Gastroesophageal sphincter (tissue), 4 donors: ENCODE measurements around the gene DPH6. TPM values are rescaled to one million over a fixed set of nuclear protein-coding genes. Genes with fewer than 3 reads are reported as not detected.

ENCODE experiments used
- ATAC-seq: fragments of 150-250 bp; one replicate; pipeline ENCODE4 v1.9.1; 2016; ENCODE audit warnings: mild to moderate bottlenecking, moderate library complexity
- H3K27ac ChIP-seq, 4 donors: fragments of 200-600 bp; sonication (generic) in 3 of 4; 1 replicate in 3 of 4; 2 replicates in 1 of 4; pipeline ENCODE4 v1.5.1; 2016 to 2019
- H3K27me3 ChIP-seq: fragments of 200-600 bp; sonication (generic); one replicate; pipeline ENCODE4 v1.5.1; 2019
- H3K36me3 ChIP-seq, 2 donors: fragments of 200-600 bp; sonication (generic); one replicate each; pipeline ENCODE4 v1.5.1; 2019; ENCODE audit warnings: control low read depth in 1 of 2
- H3K4me1 ChIP-seq, 3 donors: fragments of 200-600 bp; sonication (generic); 1 replicate in 2 of 3; 2 replicates in 1 of 3; pipeline ENCODE4 v1.5.1; 2016 to 2019; ENCODE audit warnings: control low read depth in 2 of 3
- H3K4me3 ChIP-seq, 2 donors: fragments of 200-600 bp; sonication (generic); one replicate each; pipeline ENCODE4 v1.5.1; 2019; ENCODE audit warnings: mild to moderate bottlenecking in 1 of 2, moderate library complexity in 1 of 2
- H3K9me3 ChIP-seq, 3 donors: fragments of 200-600 bp; sonication (generic); one replicate each; pipeline ENCODE4 v1.5.1; 2017 to 2019; ENCODE audit warnings: control low read depth in 2 of 3
- EP300 ChIP-seq: sonication (generic); formaldehyde crosslinking; IDR thresholded peaks from one replicate; pipeline ENCODE4 v1.6.1; 2017; ENCODE audit warnings: antibody characterized with exemption, mild to moderate bottlenecking
- POLR2A ChIP-seq, 2 donors: fragments of 450-650 bp; IDR thresholded peaks; one replicate each; pipeline ENCODE4 v1.6.1; 2017; ENCODE audit warnings: antibody characterized with exemption in 2 of 2, mild to moderate bottlenecking in 2 of 2, moderate library complexity in 1 of 2
- POLR2AphosphoS5 ChIP-seq: sonication (generic); formaldehyde crosslinking; IDR thresholded peaks from one replicate; pipeline ENCODE4 v1.6.1; 2017; ENCODE audit warnings: antibody characterized with exemption
- WGBS, 2 donors: methylation state at CpG; one replicate each; pipeline ENCODE4 v1.1.5; 2018; ENCODE audit warnings: low coverage in 1 of 2; 5-methylcytosine and 5-hydroxymethylcytosine counted together
- total RNA-seq, 4 donors: library from RNA; depleted of rRNA; stranded (reverse); fragments of >200 nt; gene quantifications; one replicate each; pipeline ENCODE4 v1.1.0, GENCODE V29; 2016
- TF ChIP-seq, protein P1 (sequence below), 4 experiments: fragments of 200-600 bp in 2 of 4; fragments of 450-650 bp in 2 of 4; sonication (generic) in 1 of 4; IDR thresholded peaks; one replicate each; pipeline ENCODE4 v1.5.1; 2017 to 2019; ENCODE audit warnings: antibody characterized with exemption in 4 of 4, mild to moderate bottlenecking in 2 of 4, moderate library complexity in 2 of 4

DPH6 gene
- total RNA-seq, 4 donors from 2014 or later = 5.4 to 46.2 (median 17.7) TPM

DNA sequence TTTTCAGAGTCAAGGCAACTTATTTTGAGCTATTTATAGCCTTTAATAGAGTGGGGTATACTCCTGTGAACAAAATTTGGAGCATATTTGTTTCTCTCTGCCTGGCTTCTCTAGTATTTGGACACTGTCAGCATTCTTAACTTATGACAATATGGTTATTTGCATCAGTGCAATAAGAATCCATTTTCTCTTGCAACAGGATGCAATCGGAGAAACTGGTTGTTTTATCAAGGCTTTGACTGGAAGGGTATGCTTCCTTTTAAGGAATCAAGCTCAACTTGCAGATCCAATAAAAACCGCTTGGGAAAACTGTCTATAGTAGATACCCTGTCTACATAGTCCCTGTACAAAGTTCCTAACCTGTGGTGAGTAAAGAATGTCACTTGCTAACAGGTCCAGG is 106.7 kb downstream of the DPH6 start:
- TF ChIP-seq, protein P1, sequence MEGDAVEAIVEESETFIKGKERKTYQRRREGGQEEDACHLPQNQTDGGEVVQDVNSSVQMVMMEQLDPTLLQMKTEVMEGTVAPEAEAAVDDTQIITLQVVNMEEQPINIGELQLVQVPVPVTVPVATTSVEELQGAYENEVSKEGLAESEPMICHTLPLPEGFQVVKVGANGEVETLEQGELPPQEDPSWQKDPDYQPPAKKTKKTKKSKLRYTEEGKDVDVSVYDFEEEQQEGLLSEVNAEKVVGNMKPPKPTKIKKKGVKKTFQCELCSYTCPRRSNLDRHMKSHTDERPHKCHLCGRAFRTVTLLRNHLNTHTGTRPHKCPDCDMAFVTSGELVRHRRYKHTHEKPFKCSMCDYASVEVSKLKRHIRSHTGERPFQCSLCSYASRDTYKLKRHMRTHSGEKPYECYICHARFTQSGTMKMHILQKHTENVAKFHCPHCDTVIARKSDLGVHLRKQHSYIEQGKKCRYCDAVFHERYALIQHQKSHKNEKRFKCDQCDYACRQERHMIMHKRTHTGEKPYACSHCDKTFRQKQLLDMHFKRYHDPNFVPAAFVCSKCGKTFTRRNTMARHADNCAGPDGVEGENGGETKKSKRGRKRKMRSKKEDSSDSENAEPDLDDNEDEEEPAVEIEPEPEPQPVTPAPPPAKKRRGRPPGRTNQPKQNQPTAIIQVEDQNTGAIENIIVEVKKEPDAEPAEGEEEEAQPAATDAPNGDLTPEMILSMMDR (IDR thresholded peaks at IDR 0.05) = no peak
- no peak for TF ChIP-seq POLR2A (IDR thresholded peaks at IDR 0.05)
- no peak for TF ChIP-seq POLR2AphosphoS5
- TF ChIP-seq EP300 = no peak
- H3K9me3 ChIP-seq = peaks cover 0 to 4% (median 0%) of the 10 kb centered on the region in 3 donors
- 67 to 87% methylated on average over 2 of the region's 2 CpGs for WGBS, 2 donors
- peaks cover 0 to 8% of the 10 kb centered on the region in 2 donors for H3K36me3 ChIP-seq
- H3K4me1 ChIP-seq = no peaks in the 10 kb centered on the region
- no peak overlapping the region for H3K4me3 ChIP-seq
- ATAC-seq = no peak
- no peaks in the 10 kb centered on the region for H3K27me3 ChIP-seq
- no peak overlapping the region for H3K27ac ChIP-seq

DNA sequence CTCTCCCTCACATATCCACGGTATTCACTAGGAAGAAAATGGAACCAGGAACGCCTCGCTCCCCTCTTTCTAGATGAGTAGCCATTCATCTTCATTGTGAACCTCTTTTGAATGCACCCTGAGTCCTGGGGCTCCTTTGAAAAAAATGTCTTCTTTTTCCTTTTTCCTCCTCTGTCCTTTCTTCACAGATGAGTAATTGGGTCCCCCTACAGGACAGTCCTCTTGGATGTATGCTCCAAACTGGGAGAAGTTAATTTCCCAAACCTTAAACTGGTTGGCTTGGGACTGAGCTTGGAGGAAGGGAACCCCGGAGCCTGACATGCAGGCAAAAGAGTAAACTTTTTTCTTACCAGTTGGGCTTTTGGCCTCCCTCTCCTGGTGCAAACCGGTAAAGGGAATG is 108.8 kb downstream of the DPH6 start:
- peaks cover 0 to 4% (median 0%) of the 10 kb centered on the region in 3 donors for H3K9me3 ChIP-seq
- no peak overlapping the region for H3K4me3 ChIP-seq
- no peak overlapping the region for H3K27ac ChIP-seq
- WGBS, 2 donors = 88 to 90% methylated on average over 4 of the region's 5 CpGs
- no peaks in the 10 kb centered on the region for H3K27me3 ChIP-seq
- TF ChIP-seq POLR2AphosphoS5 (no peak), EP300 (no peak), POLR2A (IDR thresholded peaks at IDR 0.05) (no peak)
- TF ChIP-seq, protein P1 (IDR thresholded peaks at IDR 0.05) = no peak
- H3K36me3 ChIP-seq = peaks cover 0 to 8% of the 10 kb centered on the region in 2 donors
- no peak for ATAC-seq
- no peaks in the 10 kb centered on the region for H3K4me1 ChIP-seq

DNA sequence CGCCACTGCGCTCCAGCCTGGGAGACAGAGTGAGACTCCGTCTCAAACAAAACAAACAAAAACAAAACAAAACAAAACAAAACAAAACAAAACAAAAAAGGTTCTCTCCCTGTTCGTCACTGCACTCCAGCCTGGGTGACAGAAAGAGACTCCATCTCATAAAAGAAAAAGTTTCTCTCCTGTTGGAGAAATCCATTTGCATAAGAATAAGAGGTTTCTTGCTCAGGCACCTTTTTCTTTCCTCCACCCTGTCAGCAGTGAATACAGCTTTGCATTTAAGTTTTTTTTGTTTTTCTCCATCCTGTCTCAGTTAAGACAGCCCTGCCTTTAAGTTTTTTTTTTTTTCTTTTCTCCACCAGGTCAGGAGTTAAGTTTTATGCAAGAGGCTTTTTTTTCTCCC is 109.5 kb downstream of the DPH6 start:
- no peak overlapping the region for H3K4me3 ChIP-seq
- H3K27ac ChIP-seq = no peak overlapping the region
- no peaks in the 10 kb centered on the region for H3K27me3 ChIP-seq
- TF ChIP-seq EP300 (no peak), POLR2A (IDR thresholded peaks at IDR 0.05) (no peak), POLR2AphosphoS5 (no peak)
- TF ChIP-seq, protein P1 (IDR thresholded peaks at IDR 0.05) = no peak
- H3K36me3 ChIP-seq = peaks cover 0 to 8% of the 10 kb centered on the region in 2 donors
- H3K9me3 ChIP-seq = peaks cover 0 to 3% (median 0%) of the 10 kb centered on the region in 3 donors
- H3K4me1 ChIP-seq = no peaks in the 10 kb centered on the region
- 90 to 100% methylated on average over 1 to 2 of the region's 4 CpGs for WGBS, 2 donors
- ATAC-seq = no peak

DNA sequence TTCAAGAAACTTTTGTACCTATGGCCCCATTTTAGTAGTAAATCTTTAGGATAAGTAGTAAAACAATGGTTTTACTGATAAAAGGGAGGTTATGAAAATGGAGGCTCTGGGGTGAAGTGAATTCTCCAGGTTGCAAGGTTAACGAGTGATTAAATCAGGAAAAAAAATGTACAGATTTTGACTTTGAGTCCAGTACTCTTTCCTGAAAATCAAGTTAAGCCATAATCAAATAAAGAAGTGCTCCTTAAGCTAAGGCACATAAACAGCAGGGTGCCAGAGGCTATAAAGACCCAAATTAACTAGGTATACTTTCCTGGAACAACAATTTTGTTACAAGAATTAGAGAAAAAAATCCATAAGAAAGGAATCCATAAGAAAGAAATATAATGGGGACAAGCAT is 114.7 kb downstream of the DPH6 start:
- Histone ChIP-seq H3K9me3 (no peaks in the 10 kb centered on the region), H3K27me3 (no peaks in the 10 kb centered on the region), H3K27ac (no peak overlapping the region), H3K4me3 (no peak overlapping the region), H3K4me1 (no peaks in the 10 kb centered on the region), H3K36me3 (peaks cover 0 to 8% of the 10 kb centered on the region in 2 donors)
- TF ChIP-seq, protein P1 (IDR thresholded peaks at IDR 0.05) = no peak
- TF ChIP-seq POLR2AphosphoS5 (no peak), POLR2A (IDR thresholded peaks at IDR 0.05) (no peak), EP300 (no peak)
- 92 to 100% methylated on average over 1 of the region's 1 CpG for WGBS, 2 donors
- no peak for ATAC-seq

DNA sequence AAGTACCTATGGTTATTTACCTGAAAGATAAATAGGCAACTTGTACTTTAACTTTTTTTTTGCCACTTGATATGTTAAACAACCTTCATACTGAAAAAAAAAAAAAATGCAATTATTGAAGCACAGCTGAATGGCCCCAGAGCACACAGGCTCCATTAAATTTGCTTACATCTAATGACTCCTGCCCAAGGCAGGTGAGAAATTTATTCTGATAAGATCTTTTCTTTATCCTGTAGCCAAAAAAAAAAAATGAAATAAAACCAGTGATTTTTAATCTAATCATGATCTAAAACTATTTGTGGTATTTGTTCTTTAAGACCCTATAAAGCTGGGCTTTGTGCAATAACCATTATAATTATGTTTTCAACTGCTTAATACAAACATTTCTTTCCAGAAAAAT is 115.7 kb downstream of the DPH6 start:
- Histone ChIP-seq H3K36me3 (peaks cover 0 to under 1% of the 10 kb centered on the region in 2 donors), H3K4me3 (no peak overlapping the region), H3K4me1 (no peaks in the 10 kb centered on the region), H3K9me3 (no peaks in the 10 kb centered on the region), H3K27ac (no peak overlapping the region), H3K27me3 (no peaks in the 10 kb centered on the region)
- TF ChIP-seq POLR2A (IDR thresholded peaks at IDR 0.05) (no peak), EP300 (no peak), POLR2AphosphoS5 (no peak)
- TF ChIP-seq, protein P1 (IDR thresholded peaks at IDR 0.05) = no peak
- no peak for ATAC-seq
